Esophagus muscularis mucosa (tissue), 4 donors: ENCODE measurements around the gene CACNA2D3.

Source experiments
- EP300 ChIP-seq: sonication (generic); formaldehyde crosslinking; IDR thresholded peaks from one replicate; pipeline ENCODE4 v1.6.1; 2017; ENCODE audit warnings: antibody characterized with exemption
- POLR2A ChIP-seq: fragments of 450-650 bp; IDR thresholded peaks from one replicate; pipeline ENCODE4 v1.6.1; 2017; ENCODE audit warnings: antibody characterized with exemption, moderate library complexity, mild to moderate bottlenecking, low read depth
- POLR2AphosphoS5 ChIP-seq, 2 donors: sonication (generic); formaldehyde crosslinking; IDR thresholded peaks; one replicate each; pipeline ENCODE4 v1.6.1; 2017; ENCODE audit warnings: antibody characterized with exemption in 2 of 2
- TF ChIP-seq, protein P1 (sequence below), 3 experiments: fragments of 200-600 bp in 2 of 3; fragments of 450-650 bp in 1 of 3; sonication (generic) in 2 of 3; IDR thresholded peaks; one replicate each; pipeline ENCODE4 v1.5.1; 2017 to 2019; ENCODE audit warnings: antibody characterized with exemption in 3 of 3, mild to moderate bottlenecking in 2 of 3, moderate library complexity in 1 of 3

DNA sequence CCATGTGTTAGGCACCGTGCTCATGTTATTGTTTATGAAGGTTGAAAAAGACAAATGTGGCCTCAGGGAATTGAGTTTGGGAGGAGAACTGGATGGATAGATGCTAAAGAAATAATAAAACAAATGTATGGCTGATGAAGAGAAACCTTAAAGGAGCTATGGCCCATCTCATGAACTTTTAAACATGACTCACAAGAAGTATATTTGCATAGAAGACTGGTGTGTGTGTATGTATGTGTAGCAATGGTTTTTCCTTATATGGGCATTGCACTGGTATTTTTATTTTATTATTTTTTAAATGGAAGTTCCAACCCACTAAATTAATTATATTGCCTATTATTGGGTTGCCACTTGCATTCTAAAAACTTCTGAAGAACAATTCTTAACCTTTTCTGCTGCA is 31.1 kb downstream of the CACNA2D3 start:
- TF ChIP-seq POLR2AphosphoS5 (IDR thresholded peaks at IDR 0.05) (no peak), POLR2A (no peak), EP300 (no peak)
- TF ChIP-seq, protein P1, sequence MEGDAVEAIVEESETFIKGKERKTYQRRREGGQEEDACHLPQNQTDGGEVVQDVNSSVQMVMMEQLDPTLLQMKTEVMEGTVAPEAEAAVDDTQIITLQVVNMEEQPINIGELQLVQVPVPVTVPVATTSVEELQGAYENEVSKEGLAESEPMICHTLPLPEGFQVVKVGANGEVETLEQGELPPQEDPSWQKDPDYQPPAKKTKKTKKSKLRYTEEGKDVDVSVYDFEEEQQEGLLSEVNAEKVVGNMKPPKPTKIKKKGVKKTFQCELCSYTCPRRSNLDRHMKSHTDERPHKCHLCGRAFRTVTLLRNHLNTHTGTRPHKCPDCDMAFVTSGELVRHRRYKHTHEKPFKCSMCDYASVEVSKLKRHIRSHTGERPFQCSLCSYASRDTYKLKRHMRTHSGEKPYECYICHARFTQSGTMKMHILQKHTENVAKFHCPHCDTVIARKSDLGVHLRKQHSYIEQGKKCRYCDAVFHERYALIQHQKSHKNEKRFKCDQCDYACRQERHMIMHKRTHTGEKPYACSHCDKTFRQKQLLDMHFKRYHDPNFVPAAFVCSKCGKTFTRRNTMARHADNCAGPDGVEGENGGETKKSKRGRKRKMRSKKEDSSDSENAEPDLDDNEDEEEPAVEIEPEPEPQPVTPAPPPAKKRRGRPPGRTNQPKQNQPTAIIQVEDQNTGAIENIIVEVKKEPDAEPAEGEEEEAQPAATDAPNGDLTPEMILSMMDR (IDR thresholded peaks at IDR 0.05): no peak
